GM12873 (cell line): ENCODE data around the gene EEFSEC.

Source experiments
- CTCF ChIP-seq: IDR thresholded peaks from 2 replicates; pipeline ENCODE4 v1.5.1; 2012; ENCODE audit warnings: low read depth, mild to moderate bottlenecking, moderate library complexity, low read length, control low read depth; ENCODE audit not compliant: insufficient read depth; ENCODE audit errors: missing control alignments

Gene EEFSEC

GRCh38 chr3:128420289-128420688 lies 267.0 kb downstream of the EEFSEC start:
- no peak for TF ChIP-seq CTCF

GRCh38 chr3:128420720-128421438 lies 267.6 kb downstream of the EEFSEC start:
- no peak for TF ChIP-seq CTCF

GRCh38 chr3:128421439-128421836 lies 268.2 kb downstream of the EEFSEC start:
- TF ChIP-seq CTCF = no peak

GRCh38 chr3:128421966-128422365 lies 268.7 kb downstream of the EEFSEC start:
- TF ChIP-seq CTCF = no peak

- no peak for TF ChIP-seq CTCF
Measured at GRCh38 chr3:128422762-128423524, 269.7 kb downstream of the EEFSEC start.

- TF ChIP-seq CTCF = no peak
Measured at GRCh38 chr3:128423525-128424147, 270.4 kb downstream of the EEFSEC start.

- no peak for TF ChIP-seq CTCF
Measured at GRCh38 chr3:128424508-128425069, 271.3 kb downstream of the EEFSEC start.
